Motor neuron (in vitro differentiated cells): ENCODE data around the gene ZSWIM7. TPM values are rescaled to one million over a fixed set of nuclear protein-coding genes. Genes with fewer than 3 reads are reported as not detected.
A peak's percentile ranks its signal among the peaks of the same experiment; 100 is the strongest.

Experiments used
- ATAC-seq, 8 experiments: fragments of 200-7000 bp; cut with Tn5 transposase; replicated peaks in 6 of 8; 2 replicates each; pipeline ENCODE4 v1.8.0; 2021; ENCODE audit warnings: mild to moderate bottlenecking in 8 of 8, moderate library complexity in 8 of 8
- H3K27ac ChIP-seq, 2 donors: fragments of 250-450 bp; sonication (Bioruptor Pico); 2 replicates each; pipeline ENCODE4 v1.9.0; 2021; ENCODE audit warnings: antibody characterized with exemption in 2 of 2, mild to moderate bottlenecking in 2 of 2, moderate library complexity in 1 of 2
- H3K4me1 ChIP-seq, 2 donors: fragments of 250-450 bp; sonication (Bioruptor Pico); replicated peaks in 1 of 2; 2 replicates each; pipeline ENCODE4 v1.6.1; 2021; ENCODE audit warnings: antibody characterized with exemption in 2 of 2, mild to moderate bottlenecking in 2 of 2, moderate library complexity in 1 of 2
- H3K4me3 ChIP-seq, 5 donors: fragments of 250-450 bp; sonication (Bioruptor Pico); 2 replicates each; pipeline ENCODE4 v1.9.0; 2021; ENCODE audit warnings: antibody characterized with exemption in 5 of 5, mild to moderate bottlenecking in 5 of 5, moderate library complexity in 4 of 5
- WGBS, 10 experiments: fragments of 450-650 bp; shearing (Covaris generic); methylation state at CpG; one replicate each; pipeline ENCODE4 v1.0.0; 2022; 5-methylcytosine and 5-hydroxymethylcytosine counted together
- in situ Hi-C, 9 experiments: fragments of 400-800 bp; cut with MboI; loops; one replicate each; pipeline ENCODE4 v1.15.0; 2021; ENCODE audit warnings: low sequenced_read_pairs in 9 of 9, low pct_unique_long_range_greater_than_20kb in 2 of 9; ENCODE audit not compliant: unreplicated experiment in 9 of 9
- total RNA-seq, 8 experiments: library from RNA; unstranded; fragments of 300-600 nt; gene quantifications; 2 replicates each; pipeline versions ENCODE4 v1.2.3 to v1.2.4, GENCODE V29; 2022

The ZSWIM7 gene
- total RNA-seq = 10 to 100 TPM; 11.0 to 33.1 (median 22.4) TPM

GRCh38 chr17:15999141-15999973 is at the start of gene ZSWIM7, which contains the start of gene TTC19:
TSS of gene ZSWIM7 (minus strand) at chr17:15999704. CDS start at chr17:15999594, 110 bp downstream.
TSS of gene TTC19 (plus strand) at chr17:15999824. CDS start at chr17:15999849, 25 bp downstream.
- peak within 1 kb of the TSS; percentile 81 to 91 for H3K27ac ChIP-seq
- H3K4me1 ChIP-seq = peaks cover 9 to 10% of the 10 kb centered on the region in 2 donors
- 0 to 2% (median 0%) methylated on average over 2 to 13 of the region's 91 CpGs; no CpG with 5 or more reads in 1 of the 10 experiments for WGBS, 10 experiments
- ATAC-seq = peak; percentile 88 to 97 (median 96)
- in situ Hi-C loops = loop anchor here in 2 of 9 experiments (25.0 kb wide), 2 partner anchors 162 to 737 kb away; partner anchors contain the start of gene PMP22 (in 1 of the 2)
- H3K4me3 ChIP-seq = peak within 1 kb of the TSS; percentile 46 to 73 (median 59)

GRCh38 chr17:16048811-16049449 is 49.4 kb upstream of the ZSWIM7 start:
- in situ Hi-C loops = no loop called here
- no peak overlapping the region for H3K27ac ChIP-seq
- WGBS, 10 experiments = 88 to 100% (median 91%) methylated on average over 3 to 8 of the region's 14 CpGs; no CpG with 5 or more reads in 2 of the 10 experiments

GRCh38 chr17:16046966-16047365 is 47.5 kb upstream of the ZSWIM7 start:
- in situ Hi-C loops = no loop called here
- Histone ChIP-seq H3K4me3 (no peak overlapping the region), H3K27ac (no peak overlapping the region), H3K4me1 (peaks cover 0 to 4% of the 10 kb centered on the region in 2 donors)
- WGBS, 10 experiments = 92 to 100% (median 100%) methylated on average over 1 to 3 of the region's 3 CpGs; no CpG with 5 or more reads in 2 of the 10 experiments
- no peak for ATAC-seq

More at GRCh38 chr17:16048811-16049449, 49.4 kb upstream of the ZSWIM7 start:
- ATAC-seq = no peak
- H3K4me1 ChIP-seq = no peaks in the 10 kb centered on the region
- no peak overlapping the region for H3K4me3 ChIP-seq

GRCh38 chr17:16044487-16044886 is 45.0 kb upstream of the ZSWIM7 start:
- peak in 1 of 8 experiments; percentile 72 for ATAC-seq
- no peak overlapping the region for H3K27ac ChIP-seq
- H3K4me3 ChIP-seq = no peak overlapping the region
- peaks cover 0 to 4% of the 10 kb centered on the region in 2 donors for H3K4me1 ChIP-seq
- in situ Hi-C loops = no loop called here
- 56 to 93% (median 70%) methylated on average over 1 to 8 of the region's 10 CpGs; no CpG with 5 or more reads in 5 of the 10 experiments for WGBS, 10 experiments

- WGBS, 10 experiments = 81 to 100% (median 87%) methylated on average over 1 to 4 of the region's 4 CpGs; no CpG with 5 or more reads in 1 of the 10 experiments
- peaks cover 0 to 4% of the 10 kb centered on the region in 2 donors for H3K4me1 ChIP-seq
- no peak overlapping the region for H3K27ac ChIP-seq
- in situ Hi-C loops = no loop called here
- no peak for ATAC-seq
- H3K4me3 ChIP-seq = no peak overlapping the region
Measured at GRCh38 chr17:16040710-16041251, 41.3 kb upstream of the ZSWIM7 start.

- in situ Hi-C loops = no loop called here
- no peak for ATAC-seq
- Histone ChIP-seq H3K4me3 (no peak overlapping the region), H3K27ac (no peak overlapping the region), H3K4me1 (no peaks in the 10 kb centered on the region)
Measured at GRCh38 chr17:16037636-16038035, 38.1 kb upstream of the ZSWIM7 start.

- H3K4me3 ChIP-seq = no peak overlapping the region
- no peaks in the 10 kb centered on the region for H3K4me1 ChIP-seq
- H3K27ac ChIP-seq = no peak overlapping the region
- no peak for ATAC-seq
- in situ Hi-C loops = no loop called here
- WGBS, 10 experiments = 83 to 100% (median 100%) methylated on average over 1 to 2 of the region's 2 CpGs; no CpG with 5 or more reads in 3 of the 10 experiments
Measured at GRCh38 chr17:16036261-16036660, 36.8 kb upstream of the ZSWIM7 start.

GRCh38 chr17:16033729-16034349 is 34.3 kb upstream of the ZSWIM7 start:
- peak in 3 of 8 experiments; percentile 18 to 46 (median 31) for ATAC-seq
- 79 to 100% (median 94%) methylated on average over 1 to 7 of the region's 7 CpGs for WGBS, 10 experiments
- in situ Hi-C loops = no loop called here
- H3K4me1 ChIP-seq = no peaks in the 10 kb centered on the region
- no peak overlapping the region for H3K4me3 ChIP-seq
- no peak overlapping the region for H3K27ac ChIP-seq

GRCh38 chr17:16027708-16028584 is 28.4 kb upstream of the ZSWIM7 start:
- no peak overlapping the region for H3K4me3 ChIP-seq
- H3K27ac ChIP-seq = no peak overlapping the region
- 53 to 100% (median 95%) methylated on average over 1 to 5 of the region's 5 CpGs for WGBS, 10 experiments
- H3K4me1 ChIP-seq = no peaks in the 10 kb centered on the region
- ATAC-seq = peak; percentile 27 to 92 (median 78)
- in situ Hi-C loops = no loop called here

GRCh38 chr17:16026895-16027294 is 27.4 kb upstream of the ZSWIM7 start:
- no peak for ATAC-seq
- Histone ChIP-seq H3K4me1 (no peaks in the 10 kb centered on the region), H3K4me3 (no peak overlapping the region), H3K27ac (no peak overlapping the region)
- in situ Hi-C loops = no loop called here
- WGBS, 10 experiments = 70 to 100% (median 93%) methylated on average over 1 to 5 of the region's 5 CpGs; no CpG with 5 or more reads in 1 of the 10 experiments

GRCh38 chr17:16025202-16025601 is 25.7 kb upstream of the ZSWIM7 start:
- ATAC-seq = no peak
- 0 to 100% (median 100%) methylated on average over 1 of the region's 1 CpG; no CpG with 5 or more reads in 6 of the 10 experiments for WGBS, 10 experiments
- Histone ChIP-seq H3K4me1 (no peaks in the 10 kb centered on the region), H3K4me3 (no peak overlapping the region), H3K27ac (no peak overlapping the region)
- in situ Hi-C loops = no loop called here

GRCh38 chr17:16023881-16024280 is 24.4 kb upstream of the ZSWIM7 start:
- in situ Hi-C loops = no loop called here
- Histone ChIP-seq H3K27ac (no peak overlapping the region), H3K4me1 (no peaks in the 10 kb centered on the region), H3K4me3 (no peak overlapping the region)
- no peak for ATAC-seq
- WGBS, 10 experiments = 43 to 93% (median 90%) methylated on average over 2 to 4 of the region's 4 CpGs; no CpG with 5 or more reads in 2 of the 10 experiments
